Measurements from ENCODE around the gene MAP3K14. TPM values are rescaled to one million over a fixed set of nuclear protein-coding genes. Genes with fewer than 3 reads are reported as not detected.
A peak's percentile ranks its signal among the peaks of the same experiment; 100 is the strongest.

The MAP3K14 gene
- total and polyA plus RNA-seq, 10 of the 15 experiments (the other 5 are each of a cell fraction or from before 2014, with no cell fraction given), result 2.1 to 33.3 (median 19.7) TPM

GRCh38 chr17:45227101-45227925, 89.5 kb downstream of the MAP3K14 start (continued):
- TF ChIP-seq ZBTB33 (IDR thresholded peaks at IDR 0.05) (no peak), NR2C1 (IDR thresholded peaks at IDR 0.05) (no peak), KLF5 (IDR thresholded peaks at IDR 0.05; ENCODE audit: partially characterized antibody) (no peak), BHLHE40 (IDR thresholded peaks at IDR 0.05; ENCODE audit: borderline replicate concordance in 1 of 2, low read depth in 2 of 2, low read length in 1 of 2) (peak in 1 of 2 experiments; percentile 43; a peak in 2 of 4 replicates), LARP7 (IDR thresholded peaks at IDR 0.05) (no peak), STAT3 (IDR thresholded peaks at IDR 0.05; ENCODE audit: low read depth, low read length) (no peak), NR2F1 (conservative IDR thresholded peaks at IDR 0.05) (no peak), ZNF217 (IDR thresholded peaks at IDR 0.05) (0 out of 2 replicates have a peak, but pooled peaks have one; percentile 62), SIX5 (IDR thresholded peaks at IDR 0.05; ENCODE audit: low read depth, low read length, severe bottlenecking) (no peak), IRF4 (IDR thresholded peaks at IDR 0.05; ENCODE audit: low read depth, low read length) (peak; percentile 82), EZH2 (IDR thresholded peaks at IDR 0.05; ENCODE audit: borderline replicate concordance, control insufficient read depth, low read depth, low read length) (no peak), USF2 (IDR thresholded peaks at IDR 0.05; ENCODE audit: borderline replicate concordance, low read depth, low read length) (no peak), SUZ12 (IDR thresholded peaks at IDR 0.05; ENCODE audit: unreplicated experiment) (no peak), MYC (IDR thresholded peaks at IDR 0.05; ENCODE audit: insufficient read depth, insufficient read length, insufficient replicate concordance, low read length, severe bottlenecking) (no peak), DPF2 (IDR thresholded peaks at IDR 0.05) (peak; percentile 56), BRCA1 (IDR thresholded peaks at IDR 0.05; ENCODE audit: low read depth, low read length) (no peak), GABPA (IDR thresholded peaks at IDR 0.05; ENCODE audit: low read depth) (no peak), ZBTB40 (IDR thresholded peaks at IDR 0.05; ENCODE audit: borderline replicate concordance) (no peak), TCF12 (IDR thresholded peaks at IDR 0.05; ENCODE audit: low read depth, low read length) (peak; percentile 89), IKZF1 (conservative IDR thresholded peaks at IDR 0.05) (peak; percentile 18; the same call in 1 of the 2 replicates), MTA3 (IDR thresholded peaks at IDR 0.05; ENCODE audit: borderline replicate concordance, low read length) (no peak), SUPT20H (IDR thresholded peaks at IDR 0.05; ENCODE audit: borderline replicate concordance, control insufficient read depth, low read depth, low read length) (no peak), SRF (IDR thresholded peaks at IDR 0.05; ENCODE audit: low read depth in 2 of 2, low read length in 2 of 2) (no peak)

Data from GM12878 (cell line).